SK-N-SH (cell line): ENCODE results near the gene NAA10. TPM values are rescaled to one million over a fixed set of nuclear protein-coding genes. Genes with fewer than 3 reads are reported as not detected.

Source experiments
- CTCF ChIP-seq: fragments of 200-600 bp; sonication (generic); IDR thresholded peaks from 2 replicates; pipeline ENCODE4 v1.6.1; 2017; ENCODE audit warnings: antibody characterized with exemption, mild to moderate bottlenecking, moderate library complexity
- ELF1 ChIP-seq: IDR thresholded peaks from 2 replicates; pipeline ENCODE4 v1.4.0; 2012
- EP300 ChIP-seq, 2 experiments: IDR thresholded peaks; 2 replicates each; pipeline versions ENCODE4 v1.4.0 to v1.6.1; 2012; ENCODE audit warnings: borderline replicate concordance in 1 of 2, low read depth in 1 of 2, low read length in 1 of 2
- GABPA ChIP-seq: IDR thresholded peaks from 2 replicates; pipeline ENCODE4 v1.4.0; 2012; ENCODE audit warnings: low read depth, mild to moderate bottlenecking
- IRF3 ChIP-seq: fragments of 150-350 bp; IDR thresholded peaks from 2 replicates; pipeline ENCODE4 v1.6.1; 2016; ENCODE audit warnings: mild to moderate bottlenecking, low read depth, low read length
- JUND ChIP-seq: IDR thresholded peaks from 2 replicates; pipeline ENCODE4 v1.4.0; 2012
- MEF2A ChIP-seq: IDR thresholded peaks from 2 replicates; pipeline ENCODE4 v1.4.0; 2012; ENCODE audit warnings: low read depth, borderline replicate concordance
- MXI1 ChIP-seq: IDR thresholded peaks from 2 replicates; pipeline ENCODE4 v1.6.1; 2012; ENCODE audit warnings: mild to moderate bottlenecking, low read depth, low read length, improper control_type of control experiment
- NFIC ChIP-seq: IDR thresholded peaks from 2 replicates; pipeline ENCODE4 v1.4.0; 2012; ENCODE audit warnings: borderline replicate concordance
- POLR2AphosphoS5 ChIP-seq: IDR thresholded peaks from 2 replicates; pipeline ENCODE4 v1.6.1; 2012; ENCODE audit warnings: low read depth, low read length
- RXRA ChIP-seq: IDR thresholded peaks from 2 replicates; pipeline ENCODE4 v1.4.0; 2012; ENCODE audit warnings: low read depth, mild to moderate bottlenecking, borderline replicate concordance
- SMC3 ChIP-seq: IDR thresholded peaks from 2 replicates; pipeline ENCODE4 v1.6.1; 2012; ENCODE audit warnings: low read depth, low read length, improper control_type of control experiment
- TCF12 ChIP-seq: IDR thresholded peaks from 2 replicates; pipeline ENCODE4 v1.4.0; 2012
- TEAD4 ChIP-seq: IDR thresholded peaks from 2 replicates; pipeline ENCODE4 v1.4.0; 2012; ENCODE audit warnings: mild to moderate bottlenecking, borderline replicate concordance; ENCODE audit not compliant: insufficient read depth
- USF2 ChIP-seq: fragments of 150-350 bp; IDR thresholded peaks from 2 replicates; pipeline ENCODE4 v1.6.1; 2017; ENCODE audit warnings: antibody characterized with exemption, low read length, low read depth, borderline replicate concordance
- polyA plus RNA-seq, 3 experiments: library from polyadenylated mRNA; depleted of rRNA; stranded (reverse); fragments of >200 nt; gene quantifications; 2 replicates each; pipeline ENCODE4 v1.2.3, GENCODE V29; 2012
- TF ChIP-seq, protein P1 (sequence below): IDR thresholded peaks from 2 replicates; pipeline ENCODE4 v1.4.0; 2012; ENCODE audit warnings: low read depth, borderline replicate concordance
- TF ChIP-seq, protein P2 (sequence below): IDR thresholded peaks from 2 replicates; pipeline ENCODE4; 2012
- TF ChIP-seq, protein P3 (sequence below): IDR thresholded peaks from 2 replicates; pipeline ENCODE4 v1.4.0; 2012; ENCODE audit warnings: low read depth
- TF ChIP-seq, protein P4 (sequence below): IDR thresholded peaks from 2 replicates; pipeline ENCODE4 v1.6.1; 2012; ENCODE audit warnings: mild to moderate bottlenecking, low read depth, low read length, moderate library complexity

The NAA10 gene
- polyA plus RNA-seq, 1 of the 3 experiments (the other 2 are of a cell fraction) = 229 TPM

DNA sequence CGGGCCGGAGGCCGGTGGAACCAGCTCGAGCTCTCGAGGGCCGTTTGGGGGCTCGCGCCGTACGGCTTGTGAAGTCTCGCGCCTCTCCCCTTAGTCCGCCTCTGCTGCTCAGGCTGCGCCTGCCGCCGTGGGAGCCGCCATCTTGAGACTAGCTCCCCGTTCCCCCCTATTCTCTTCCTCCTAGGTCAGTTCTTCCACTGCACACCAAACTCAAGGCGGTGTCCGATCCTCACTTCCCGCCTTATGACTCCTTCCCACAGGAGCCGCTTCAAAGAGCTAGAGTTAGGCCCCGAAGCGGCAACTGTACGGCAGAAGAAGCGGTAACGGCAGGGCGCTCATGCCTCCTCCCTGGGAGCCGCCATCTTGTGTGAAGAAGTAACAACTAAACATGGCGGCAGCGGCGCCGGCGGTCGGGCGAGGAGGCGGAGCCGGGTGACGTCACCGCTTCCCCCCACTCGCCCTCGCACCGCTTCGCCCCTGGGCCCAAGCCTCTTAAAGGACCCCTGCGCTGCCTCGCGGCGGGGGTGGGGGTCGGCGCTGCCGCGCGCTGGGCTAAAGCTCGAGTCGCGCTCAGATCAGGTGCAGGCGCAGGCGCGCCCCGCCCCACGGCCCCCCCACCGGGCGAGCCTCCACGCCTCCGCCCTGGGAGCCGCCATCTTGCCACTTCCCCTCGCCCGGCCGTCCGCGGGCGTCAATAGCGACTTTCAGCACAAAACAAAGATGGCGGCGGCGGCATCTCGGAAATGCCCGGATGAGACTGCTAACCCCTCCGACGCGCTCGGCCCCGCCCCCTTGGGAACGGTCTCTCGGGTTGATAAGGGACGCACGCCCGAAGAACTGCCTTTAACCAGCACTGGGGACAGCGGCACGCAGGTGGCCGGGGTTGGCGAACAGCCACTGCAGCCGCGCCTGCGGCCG, 36.9 kb upstream of the NAA10 start, which contains the start of gene HCFC1 (continued):
- TF ChIP-seq, protein P1, sequence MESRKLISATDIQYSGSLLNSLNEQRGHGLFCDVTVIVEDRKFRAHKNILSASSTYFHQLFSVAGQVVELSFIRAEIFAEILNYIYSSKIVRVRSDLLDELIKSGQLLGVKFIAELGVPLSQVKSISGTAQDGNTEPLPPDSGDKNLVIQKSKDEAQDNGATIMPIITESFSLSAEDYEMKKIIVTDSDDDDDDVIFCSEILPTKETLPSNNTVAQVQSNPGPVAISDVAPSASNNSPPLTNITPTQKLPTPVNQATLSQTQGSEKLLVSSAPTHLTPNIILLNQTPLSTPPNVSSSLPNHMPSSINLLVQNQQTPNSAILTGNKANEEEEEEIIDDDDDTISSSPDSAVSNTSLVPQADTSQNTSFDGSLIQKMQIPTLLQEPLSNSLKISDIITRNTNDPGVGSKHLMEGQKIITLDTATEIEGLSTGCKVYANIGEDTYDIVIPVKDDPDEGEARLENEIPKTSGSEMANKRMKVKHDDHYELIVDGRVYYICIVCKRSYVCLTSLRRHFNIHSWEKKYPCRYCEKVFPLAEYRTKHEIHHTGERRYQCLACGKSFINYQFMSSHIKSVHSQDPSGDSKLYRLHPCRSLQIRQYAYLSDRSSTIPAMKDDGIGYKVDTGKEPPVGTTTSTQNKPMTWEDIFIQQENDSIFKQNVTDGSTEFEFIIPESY = no peak
- TF ChIP-seq IRF3 (no peak), TCF12 (no peak; the same call in 1 of the 2 replicates), GABPA (peak; percentile 53; the same call in 1 of the 2 replicates), EP300 (IDR thresholded peaks at IDR 0.05; ENCODE audit: borderline replicate concordance in 1 of 2, low read depth in 1 of 2, low read length in 1 of 2) (no peak; a peak in 1 of 4 replicates), POLR2AphosphoS5 (peak; percentile 34; the same call in 1 of the 2 replicates), USF2 (no peak), TEAD4 (peak; percentile 30; the same call in 1 of the 2 replicates), ELF1 (peak; percentile 49; the same call in 1 of the 2 replicates), MEF2A (no peak; the same call in 1 of the 2 replicates), CTCF (no peak), JUND (no peak; the same call in 1 of the 2 replicates), RXRA (no peak), MXI1 (peak; percentile 42; the same call in 1 of the 2 replicates), NFIC (no peak; the same call in 1 of the 2 replicates), SMC3 (no peak)
- TF ChIP-seq, protein P2, sequence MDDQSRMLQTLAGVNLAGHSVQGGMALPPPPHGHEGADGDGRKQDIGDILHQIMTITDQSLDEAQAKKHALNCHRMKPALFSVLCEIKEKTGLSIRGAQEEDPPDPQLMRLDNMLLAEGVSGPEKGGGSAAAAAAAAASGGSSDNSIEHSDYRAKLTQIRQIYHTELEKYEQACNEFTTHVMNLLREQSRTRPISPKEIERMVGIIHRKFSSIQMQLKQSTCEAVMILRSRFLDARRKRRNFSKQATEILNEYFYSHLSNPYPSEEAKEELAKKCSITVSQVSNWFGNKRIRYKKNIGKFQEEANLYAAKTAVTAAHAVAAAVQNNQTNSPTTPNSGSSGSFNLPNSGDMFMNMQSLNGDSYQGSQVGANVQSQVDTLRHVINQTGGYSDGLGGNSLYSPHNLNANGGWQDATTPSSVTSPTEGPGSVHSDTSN = peak; percentile 31; the same call in 1 of the 2 replicates
- TF ChIP-seq, protein P3, sequence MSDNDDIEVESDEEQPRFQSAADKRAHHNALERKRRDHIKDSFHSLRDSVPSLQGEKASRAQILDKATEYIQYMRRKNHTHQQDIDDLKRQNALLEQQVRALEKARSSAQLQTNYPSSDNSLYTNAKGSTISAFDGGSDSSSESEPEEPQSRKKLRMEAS = peak; percentile 80
- TF ChIP-seq, protein P4, sequence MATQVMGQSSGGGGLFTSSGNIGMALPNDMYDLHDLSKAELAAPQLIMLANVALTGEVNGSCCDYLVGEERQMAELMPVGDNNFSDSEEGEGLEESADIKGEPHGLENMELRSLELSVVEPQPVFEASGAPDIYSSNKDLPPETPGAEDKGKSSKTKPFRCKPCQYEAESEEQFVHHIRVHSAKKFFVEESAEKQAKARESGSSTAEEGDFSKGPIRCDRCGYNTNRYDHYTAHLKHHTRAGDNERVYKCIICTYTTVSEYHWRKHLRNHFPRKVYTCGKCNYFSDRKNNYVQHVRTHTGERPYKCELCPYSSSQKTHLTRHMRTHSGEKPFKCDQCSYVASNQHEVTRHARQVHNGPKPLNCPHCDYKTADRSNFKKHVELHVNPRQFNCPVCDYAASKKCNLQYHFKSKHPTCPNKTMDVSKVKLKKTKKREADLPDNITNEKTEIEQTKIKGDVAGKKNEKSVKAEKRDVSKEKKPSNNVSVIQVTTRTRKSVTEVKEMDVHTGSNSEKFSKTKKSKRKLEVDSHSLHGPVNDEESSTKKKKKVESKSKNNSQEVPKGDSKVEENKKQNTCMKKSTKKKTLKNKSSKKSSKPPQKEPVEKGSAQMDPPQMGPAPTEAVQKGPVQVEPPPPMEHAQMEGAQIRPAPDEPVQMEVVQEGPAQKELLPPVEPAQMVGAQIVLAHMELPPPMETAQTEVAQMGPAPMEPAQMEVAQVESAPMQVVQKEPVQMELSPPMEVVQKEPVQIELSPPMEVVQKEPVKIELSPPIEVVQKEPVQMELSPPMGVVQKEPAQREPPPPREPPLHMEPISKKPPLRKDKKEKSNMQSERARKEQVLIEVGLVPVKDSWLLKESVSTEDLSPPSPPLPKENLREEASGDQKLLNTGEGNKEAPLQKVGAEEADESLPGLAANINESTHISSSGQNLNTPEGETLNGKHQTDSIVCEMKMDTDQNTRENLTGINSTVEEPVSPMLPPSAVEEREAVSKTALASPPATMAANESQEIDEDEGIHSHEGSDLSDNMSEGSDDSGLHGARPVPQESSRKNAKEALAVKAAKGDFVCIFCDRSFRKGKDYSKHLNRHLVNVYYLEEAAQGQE = peak; percentile 24
